Skeletal muscle cell (primary cell): ENCODE data around the gene TRIM41.
A peak's percentile ranks its signal among the peaks of the same experiment; 100 is the strongest.
"Not testable (repeated sequence)": the region's sequence is repeated elsewhere in the genome, so short reads cannot be mapped to it uniquely, and the experiment has no call there.

Experiments
- DNase-seq: peaks from one replicate; pipeline ENCODE4 v3.0.0-alpha.2; 2010; ENCODE audit warnings: low read depth
- H3K4me3 ChIP-seq: 2 replicates; pipeline ENCODE4 v1.5.1; 2011; ENCODE audit warnings: low read depth, mild to moderate bottlenecking, control low read depth, low read length, moderate library complexity

Gene TRIM41

DNA sequence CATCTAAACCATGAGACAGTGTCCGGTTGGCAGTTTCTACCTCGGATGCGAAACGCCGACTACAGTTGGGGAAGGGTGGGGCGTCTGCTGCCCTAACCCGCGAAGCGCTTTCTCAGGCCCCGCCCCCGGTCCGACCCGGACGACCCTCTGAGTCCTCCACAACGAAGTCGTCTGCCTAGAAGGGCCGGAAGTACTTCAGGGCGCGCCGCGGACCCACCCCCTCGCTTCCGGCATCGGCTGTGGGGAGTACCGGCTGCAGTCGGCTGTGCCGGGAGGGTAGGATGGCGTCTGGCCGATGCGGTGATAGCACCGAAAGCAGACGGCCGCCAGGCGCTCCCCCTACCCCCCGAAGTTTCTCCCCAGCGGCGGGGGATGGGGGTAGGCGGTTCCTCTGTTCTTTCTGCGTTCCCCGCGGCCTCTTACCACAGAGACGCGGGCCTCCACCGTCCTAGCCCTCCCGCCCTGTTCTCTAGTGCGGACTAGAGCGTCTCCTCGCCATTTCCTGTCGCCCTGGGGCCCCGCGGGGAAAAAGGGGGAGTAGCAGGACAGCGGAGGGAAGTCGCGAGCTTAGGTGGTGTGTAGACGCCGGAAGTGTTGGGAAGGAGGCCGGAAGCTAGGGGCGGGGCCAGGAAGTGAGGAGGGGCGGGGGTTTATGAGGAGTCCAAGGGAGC, at the start of gene TRIM41:
TRIM41 (plus strand) TSS at position 224 of the 671 bp plus-strand sequence. CDS start 719 bp downstream, outside the sequence.
- peak; percentile 98 for DNase-seq
- H3K4me3 ChIP-seq = peak within 1 kb of the TSS; percentile 79

DNA sequence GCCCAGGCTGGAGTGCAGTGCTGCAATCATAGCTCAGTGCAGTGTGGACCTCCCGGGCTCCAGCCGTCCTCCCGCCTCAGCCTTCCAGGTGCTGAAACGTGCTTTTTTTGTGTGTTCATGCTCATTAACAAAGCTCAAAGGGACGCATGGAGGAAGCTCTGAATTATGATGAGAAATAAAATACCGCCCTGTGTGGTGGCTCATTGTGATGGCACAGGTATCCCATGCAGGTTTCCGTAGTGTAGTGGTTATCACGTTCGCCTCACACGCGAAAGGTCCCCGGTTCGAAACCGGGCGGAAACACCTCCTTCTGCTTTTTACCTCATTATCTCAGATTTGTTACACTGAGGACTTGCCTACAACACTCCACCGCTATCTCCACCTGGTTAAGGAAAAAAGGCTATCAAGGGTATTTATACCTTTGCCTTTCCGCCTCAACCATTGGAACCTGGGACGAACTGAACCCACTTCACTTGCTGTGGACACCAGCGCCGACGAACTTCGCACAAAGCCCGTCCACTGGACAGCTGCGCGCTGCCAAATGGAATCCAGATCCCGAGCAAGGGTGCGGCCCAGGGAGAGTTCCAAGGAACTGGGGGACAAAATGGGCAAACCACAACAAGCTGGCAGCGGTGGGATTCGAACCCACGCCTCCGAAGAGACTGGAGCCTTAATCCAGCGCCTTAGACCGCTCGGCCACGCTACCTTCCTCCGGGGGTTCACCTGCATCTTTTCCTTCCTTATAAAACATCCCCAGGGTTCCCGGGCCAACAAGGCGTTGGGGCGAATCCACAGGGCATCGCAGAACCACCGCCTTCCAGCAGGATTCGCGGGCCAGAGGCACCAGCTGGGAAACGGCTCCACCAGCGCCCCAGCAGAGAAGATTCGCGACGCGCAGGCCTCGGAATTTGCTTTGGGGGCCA, 49.4 kb upstream of the TRIM41 start:
- no peak overlapping the region for H3K4me3 ChIP-seq
- no peak for DNase-seq

DNA sequence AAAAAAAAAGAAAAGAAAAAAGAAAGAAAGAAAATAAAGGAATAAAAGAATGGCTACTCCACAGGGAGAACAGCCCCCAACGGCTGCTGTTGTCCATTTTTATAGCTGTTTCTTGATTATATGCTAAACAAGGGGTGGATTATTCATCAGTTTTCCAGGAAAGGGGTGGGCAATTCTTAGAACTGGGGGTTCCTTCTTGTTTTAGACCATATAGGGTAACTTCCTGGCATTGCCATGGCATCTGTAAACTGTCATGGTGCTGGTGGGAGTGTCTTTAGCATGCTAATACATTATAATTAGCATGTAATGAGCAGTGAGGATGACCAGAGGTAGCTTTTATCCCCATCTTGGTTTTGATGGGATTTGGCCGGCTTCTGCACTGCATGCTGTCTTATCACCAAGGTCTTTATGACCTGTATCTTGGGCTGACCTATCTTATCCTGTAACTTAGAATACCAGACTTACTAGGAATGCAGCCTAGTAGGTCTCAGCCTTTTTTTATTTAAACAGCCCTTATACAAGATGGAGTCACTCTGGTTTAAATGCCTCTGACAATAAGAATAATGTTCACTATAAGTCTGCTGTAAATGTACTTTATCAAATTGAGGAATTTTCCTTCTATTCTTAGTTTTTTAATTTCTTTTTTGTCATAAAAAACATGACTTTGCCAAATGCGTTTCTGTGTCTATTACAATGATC, 46.7 kb upstream of the TRIM41 start:
- no peak overlapping the region for H3K4me3 ChIP-seq
- DNase-seq = no peak

DNA sequence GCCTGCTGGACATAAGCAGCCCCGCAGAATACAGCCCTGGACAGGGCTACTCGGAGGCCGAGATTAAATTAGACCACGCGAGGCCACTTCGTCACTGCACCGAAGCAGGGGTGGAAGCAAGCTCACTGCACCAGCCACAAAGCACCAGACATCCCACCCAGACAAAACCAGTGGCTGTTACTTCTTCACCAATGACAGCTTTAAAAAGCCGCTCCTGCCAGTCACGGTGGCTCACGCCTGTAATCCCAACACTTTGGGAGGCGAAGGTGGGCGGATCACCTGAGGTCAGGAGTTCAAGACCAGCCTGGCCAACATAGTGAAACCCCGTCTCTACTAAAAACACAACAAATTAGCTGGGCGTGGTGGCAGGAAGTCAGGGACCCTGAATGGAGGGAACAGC, 45.5 kb upstream of the TRIM41 start:
- not testable (repeated sequence) for DNase-seq, H3K4me3 ChIP-seq

DNA sequence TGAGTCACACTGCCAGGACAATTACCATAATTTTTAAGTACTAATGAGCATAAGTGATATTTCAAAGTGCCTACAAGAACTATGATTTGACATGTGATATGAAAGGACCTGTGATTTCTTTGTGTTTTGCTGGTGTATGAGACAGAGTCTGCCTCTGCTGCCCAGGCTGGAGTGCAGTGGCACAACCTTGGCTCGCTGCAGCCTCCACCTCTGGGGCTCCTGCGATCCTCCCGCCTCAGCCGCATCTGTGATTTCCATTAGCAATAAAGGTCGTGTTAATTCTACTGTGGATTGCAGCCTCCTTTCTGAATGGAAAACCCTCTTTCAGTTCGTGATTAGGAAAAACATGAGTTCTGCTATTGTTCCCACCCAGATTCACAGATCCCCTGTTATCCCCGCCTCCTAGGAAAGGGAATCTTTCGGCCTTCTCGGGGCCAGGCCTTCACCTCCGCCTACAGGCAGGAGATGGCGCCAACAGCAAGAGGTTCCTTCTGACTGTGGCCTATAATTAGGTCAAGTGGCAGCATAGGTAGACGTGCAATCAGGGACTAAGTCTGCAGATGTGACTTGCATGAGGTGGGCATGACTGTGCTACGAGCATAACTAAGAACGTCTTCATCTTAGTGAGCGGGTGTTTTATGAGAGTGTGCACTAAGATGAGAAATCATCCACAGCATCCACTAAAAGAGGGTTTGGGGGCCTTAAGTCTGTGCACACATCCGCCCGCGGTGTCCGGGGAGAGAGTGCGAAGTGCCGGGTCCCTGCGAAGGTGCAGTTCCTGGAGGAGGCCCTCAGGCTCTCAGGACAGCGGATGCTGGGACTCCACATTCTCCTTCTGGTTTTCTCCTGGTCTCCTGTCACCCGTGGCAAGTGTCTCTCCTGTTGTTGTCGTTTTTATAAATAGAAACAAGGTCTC, 41.2 kb upstream of the TRIM41 start:
- DNase-seq = no peak
- H3K4me3 ChIP-seq = no peak overlapping the region

DNA sequence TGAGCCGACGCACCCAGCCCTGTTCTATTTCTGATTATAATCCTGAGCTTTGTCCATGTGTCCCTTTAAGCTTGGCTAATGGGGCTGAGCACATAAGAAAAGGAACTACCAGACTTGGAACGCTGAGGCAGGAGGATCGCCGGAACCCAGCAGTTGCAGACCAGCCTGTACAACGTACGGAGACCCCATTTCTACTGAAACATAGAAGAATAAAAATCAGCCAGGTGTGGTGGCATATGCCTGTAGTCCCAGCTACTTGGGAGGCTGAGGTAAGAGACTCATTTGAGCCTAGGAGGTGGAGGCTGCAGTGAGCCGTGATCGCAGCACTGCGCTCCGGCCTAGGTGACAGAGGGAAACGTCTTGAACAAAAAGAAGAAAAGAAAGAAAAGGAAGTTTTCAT, 40.4 kb upstream of the TRIM41 start:
- DNase-seq = no peak
- H3K4me3 ChIP-seq = no peak overlapping the region

DNA sequence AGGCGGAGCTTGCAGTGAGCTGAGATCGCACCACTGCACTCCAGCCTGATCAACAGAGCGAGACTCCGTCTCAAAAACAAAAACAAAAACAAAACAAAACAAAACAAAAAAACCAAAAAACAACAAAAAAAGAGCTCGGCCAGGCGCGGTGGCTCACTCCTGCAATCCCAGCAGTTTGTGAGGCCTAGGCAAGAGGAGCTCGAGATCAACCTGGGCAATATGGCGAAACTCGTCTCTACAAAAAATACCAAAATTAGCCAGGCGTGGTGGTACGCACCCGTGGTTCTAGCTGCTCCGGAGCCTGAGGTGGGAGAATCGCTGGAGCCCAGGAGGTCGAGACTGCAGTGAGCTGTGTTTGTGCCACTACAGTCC, 38.2 kb upstream of the TRIM41 start:
- peak overlapping the region; percentile 52 for H3K4me3 ChIP-seq
- no peak for DNase-seq

DNA sequence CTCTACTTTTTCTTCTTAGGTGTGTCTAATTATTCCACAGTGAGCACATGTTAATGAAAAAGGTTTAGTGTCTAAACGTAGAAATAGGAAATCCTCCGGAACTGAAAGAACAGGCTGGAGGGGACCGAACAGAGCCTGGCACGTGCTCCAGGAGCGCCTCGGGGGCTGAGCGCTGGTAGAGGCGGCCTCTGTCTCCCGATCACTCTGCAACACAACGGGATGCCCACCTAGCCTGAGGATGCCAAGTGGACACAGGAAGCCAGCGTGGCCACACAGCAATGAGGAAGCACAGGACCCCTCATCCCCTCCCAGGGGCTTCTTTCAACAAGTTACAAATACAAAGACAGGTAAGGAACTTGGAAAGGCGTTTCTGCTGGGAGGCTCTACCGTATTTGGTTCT, 37.5 kb upstream of the TRIM41 start:
- no peak for DNase-seq

DNA sequence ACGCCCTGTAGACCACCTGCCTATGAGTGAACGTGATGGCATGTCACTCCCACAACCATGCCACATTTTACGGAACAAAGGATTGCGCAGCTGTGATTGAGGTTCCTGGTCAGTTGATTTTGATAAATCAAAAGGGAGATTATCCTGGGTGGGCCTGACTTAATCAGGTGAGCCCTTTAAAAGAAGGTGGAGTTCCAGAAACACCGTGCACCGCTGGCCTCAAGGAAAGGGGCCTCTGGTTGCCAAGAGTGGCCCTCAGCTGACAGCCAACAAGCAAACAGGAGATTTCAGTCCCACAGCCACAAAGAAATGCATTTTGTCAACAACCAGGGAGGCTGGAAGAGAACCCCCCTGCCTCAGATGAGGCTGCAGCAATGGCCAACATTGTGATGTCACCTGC, 37.1 kb upstream of the TRIM41 start:
- no peak for DNase-seq
- H3K4me3 ChIP-seq = no peak overlapping the region

More for the DNA sequence above, 37.5 kb upstream of the TRIM41 start:
- no peak overlapping the region for H3K4me3 ChIP-seq

DNA sequence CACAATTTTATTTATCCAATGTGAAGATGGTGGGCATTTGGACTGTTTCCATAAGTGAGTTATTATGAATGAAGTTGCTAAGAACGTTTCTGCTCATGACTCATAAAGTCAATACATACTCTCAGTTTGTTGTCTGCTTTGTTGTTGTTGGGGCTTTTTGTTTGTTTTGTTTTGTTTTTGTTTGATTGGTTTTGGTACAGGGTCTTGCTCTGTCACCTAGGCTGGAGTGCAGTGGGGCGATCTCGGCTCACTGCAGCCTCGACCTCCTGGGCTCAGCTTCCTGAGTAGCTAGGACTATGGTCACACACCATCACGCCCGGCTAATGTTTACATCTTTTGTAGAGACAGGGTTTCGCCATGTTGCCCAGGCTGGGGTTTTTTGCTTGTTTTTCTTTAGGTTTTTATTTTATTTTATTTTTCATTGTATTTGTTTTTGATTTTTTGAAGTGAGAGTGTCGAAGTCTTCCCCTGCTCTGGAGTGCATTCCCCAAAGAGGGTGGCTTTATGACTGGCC, 36.0 kb upstream of the TRIM41 start:
- peak overlapping the region; percentile 93 for H3K4me3 ChIP-seq
- DNase-seq = no peak

DNA sequence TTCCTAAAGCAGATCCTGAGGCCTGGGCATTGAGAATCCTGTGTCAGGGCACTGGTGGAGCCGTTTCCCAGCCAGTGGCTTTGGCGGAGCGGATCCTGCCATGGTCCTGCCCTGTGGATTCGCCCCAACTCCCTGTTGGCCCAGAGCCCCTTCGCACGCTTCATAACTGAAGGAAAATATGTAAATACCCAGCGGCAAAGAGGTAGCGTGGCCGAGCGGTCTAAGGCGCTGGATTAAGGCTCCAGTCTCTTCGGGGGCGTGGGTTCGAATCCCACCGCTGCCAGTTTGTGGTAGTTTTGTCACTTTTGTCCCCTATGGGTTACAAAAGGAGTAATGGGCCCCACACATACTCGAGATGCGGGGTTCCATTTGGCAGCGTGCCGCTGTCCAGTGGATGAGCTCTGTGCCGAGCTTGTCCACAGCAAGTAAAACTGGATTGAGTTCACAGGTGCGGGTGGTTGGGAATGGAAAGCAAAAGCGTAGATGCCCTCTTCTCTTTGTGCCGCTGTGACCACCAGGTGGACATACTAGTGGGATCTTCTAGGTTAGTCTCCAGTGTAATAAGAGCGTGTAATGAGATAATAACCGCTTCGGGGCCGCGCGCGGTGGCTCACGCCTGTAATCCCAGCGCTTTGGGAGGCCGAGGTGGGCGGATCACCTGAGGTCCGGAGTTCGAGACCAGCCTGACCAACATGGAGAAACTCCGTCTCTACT, 35.4 kb upstream of the TRIM41 start:
- peak; percentile 39 for DNase-seq

DNA sequence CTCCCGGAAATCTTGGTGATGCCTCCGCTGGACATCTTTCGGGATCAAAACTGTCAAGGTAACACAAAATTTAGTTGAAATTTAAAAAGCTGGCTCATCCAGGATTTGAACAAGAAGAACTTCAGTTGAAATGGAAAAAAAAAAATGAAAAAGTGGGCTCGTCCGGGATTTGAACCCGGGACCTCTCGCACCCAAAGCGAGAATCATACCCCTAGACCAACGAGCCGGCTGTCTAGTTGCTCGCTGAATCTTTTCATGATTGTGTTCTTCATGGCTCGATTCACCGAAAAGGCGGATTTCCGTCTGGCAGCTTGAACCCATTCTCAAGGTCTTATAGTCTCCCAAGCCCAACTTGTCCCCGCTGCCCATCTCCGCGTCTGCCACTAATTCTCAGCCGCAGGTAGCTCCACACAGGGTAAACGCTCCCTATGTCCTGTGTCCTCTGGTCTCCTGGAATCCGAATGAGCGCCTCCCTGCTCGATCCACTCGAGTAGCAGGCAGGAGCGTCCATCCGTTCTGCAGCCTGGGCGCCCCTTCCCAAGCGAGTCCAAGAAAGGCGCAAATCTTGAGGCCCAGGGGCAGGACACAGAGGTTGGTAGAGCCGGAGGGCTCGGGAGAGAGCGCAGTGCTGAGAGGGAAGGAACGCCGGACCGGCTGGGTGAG, 34.2 kb upstream of the TRIM41 start:
- no peak for DNase-seq
- peak overlapping the region; percentile 93 for H3K4me3 ChIP-seq

More for the DNA sequence above, 35.4 kb upstream of the TRIM41 start:
- H3K4me3 ChIP-seq = peak overlapping the region; percentile 93

DNA sequence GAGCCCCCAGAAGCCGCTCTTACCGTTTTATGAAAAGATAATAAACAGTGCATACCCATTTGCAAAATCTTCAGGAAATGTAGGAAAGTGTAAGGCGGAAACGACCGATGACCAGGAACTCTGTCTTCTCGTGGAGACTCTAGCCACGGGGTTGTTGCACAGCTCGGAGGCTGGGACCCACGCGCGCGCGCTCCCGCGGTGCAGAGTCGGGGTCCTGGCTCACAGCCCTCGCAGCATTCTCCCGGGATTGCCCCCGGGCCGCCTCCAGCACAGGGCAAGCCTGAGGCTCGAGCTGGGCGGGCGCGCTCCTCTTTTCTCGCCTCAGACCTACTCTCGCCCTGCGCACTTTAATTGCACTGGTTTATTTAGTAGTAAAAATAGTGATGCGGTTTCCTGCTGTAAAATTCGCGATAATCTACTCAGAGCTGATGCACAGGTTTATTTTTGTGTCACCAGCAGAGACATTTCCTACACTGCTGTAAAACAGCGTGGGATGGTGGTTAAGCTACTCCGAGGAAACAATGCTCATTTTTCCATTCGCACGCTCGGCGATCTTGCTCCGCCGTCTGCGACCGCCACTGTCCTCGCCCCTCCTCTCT, 33.6 kb upstream of the TRIM41 start:
- no peak for DNase-seq
- peak overlapping the region; percentile 93 for H3K4me3 ChIP-seq

DNA sequence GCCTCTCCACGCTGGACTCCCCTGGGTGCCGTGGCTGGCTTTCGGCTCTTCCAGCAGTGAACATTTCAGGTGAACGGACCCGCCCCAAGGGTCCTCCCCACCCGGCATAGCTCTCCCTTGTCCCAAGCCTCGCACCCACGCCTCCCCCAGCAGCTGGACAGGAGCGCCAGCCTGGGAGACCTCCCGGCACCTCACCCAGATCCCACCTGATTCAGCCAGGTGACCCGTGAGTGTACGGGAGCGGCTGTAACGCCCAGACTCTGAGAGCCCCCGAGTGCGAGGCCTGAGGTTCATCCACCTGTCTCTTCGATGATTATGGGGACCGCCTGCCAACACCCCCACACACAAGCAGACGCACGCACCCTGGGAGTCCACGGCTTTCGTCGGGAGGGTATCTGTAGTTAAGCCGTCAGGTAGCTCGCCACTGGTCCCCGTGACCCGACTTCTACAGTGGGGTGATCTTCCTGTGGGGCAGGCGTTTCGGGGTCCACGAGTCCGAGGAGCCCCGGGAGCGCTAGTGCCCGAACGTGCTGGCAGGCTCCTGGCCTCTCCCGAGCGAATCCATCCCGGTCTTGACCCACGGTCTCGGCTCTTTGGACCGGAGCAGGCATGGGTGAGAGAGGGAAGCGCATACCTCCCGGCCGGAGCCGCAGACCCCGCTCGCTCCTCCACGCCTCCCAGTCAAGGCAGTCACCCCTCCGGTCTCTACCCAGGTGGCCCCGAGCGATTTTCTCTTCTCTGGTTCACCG, 32.9 kb upstream of the TRIM41 start:
- no peak for DNase-seq
- peak overlapping the region; percentile 93 for H3K4me3 ChIP-seq

DNA sequence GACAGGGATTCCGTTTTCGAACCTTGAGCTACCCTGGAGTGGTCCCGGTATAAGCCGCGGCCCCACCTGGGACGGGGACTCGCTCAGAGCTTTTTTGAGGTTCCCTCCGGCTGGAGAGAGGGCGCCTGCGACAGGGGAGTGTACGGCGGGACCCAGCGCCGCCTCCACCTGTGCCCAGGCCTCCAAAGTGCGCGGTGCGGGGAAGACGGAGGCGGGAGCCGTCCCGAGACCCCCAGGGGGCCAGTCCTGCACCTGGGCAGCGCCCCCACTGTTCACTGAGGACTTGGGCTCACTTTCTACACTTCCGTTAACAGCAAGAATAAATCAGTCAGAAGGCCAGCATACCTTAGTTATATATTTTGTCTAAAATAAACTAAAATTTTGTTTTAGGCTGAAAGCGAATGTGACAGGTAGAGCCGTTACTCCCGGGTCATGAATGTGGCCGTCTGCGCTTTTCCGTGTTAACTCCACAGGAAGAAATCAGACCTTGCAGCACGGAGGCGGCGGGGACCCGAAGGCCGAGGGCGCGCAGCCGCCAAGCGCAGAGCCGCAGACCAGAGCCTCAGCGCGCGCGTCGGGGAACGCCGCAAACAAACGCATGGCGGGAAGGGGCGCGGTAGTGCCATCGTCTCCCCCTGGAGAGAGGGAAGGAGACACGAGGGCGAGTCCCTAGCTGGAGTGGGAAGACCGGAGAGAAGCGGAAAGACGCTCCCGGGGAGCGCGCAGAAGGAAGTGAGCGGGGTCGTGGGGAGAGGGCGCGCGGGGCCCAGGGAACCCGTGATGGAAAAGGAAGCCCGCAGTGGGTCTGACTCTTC, 32.2 kb upstream of the TRIM41 start:
- H3K4me3 ChIP-seq = peak overlapping the region; percentile 93
- no peak for DNase-seq
